HG03354 (cell line): Measurements from ENCODE around the gene VWF.
"Not testable (repeated sequence)": the region's sequence is repeated elsewhere in the genome, so short reads cannot be mapped to it uniquely, and the experiment has no call there.

Source experiments
- ATAC-seq: cut with Tn5 transposase; IDR thresholded peaks from one replicate; pipeline ENCODE4 v1.9.1; 2021; ENCODE audit warnings: mild to moderate bottlenecking; ENCODE audit not compliant: unreplicated experiment, poor library complexity, severe bottlenecking

Gene VWF

DNA sequence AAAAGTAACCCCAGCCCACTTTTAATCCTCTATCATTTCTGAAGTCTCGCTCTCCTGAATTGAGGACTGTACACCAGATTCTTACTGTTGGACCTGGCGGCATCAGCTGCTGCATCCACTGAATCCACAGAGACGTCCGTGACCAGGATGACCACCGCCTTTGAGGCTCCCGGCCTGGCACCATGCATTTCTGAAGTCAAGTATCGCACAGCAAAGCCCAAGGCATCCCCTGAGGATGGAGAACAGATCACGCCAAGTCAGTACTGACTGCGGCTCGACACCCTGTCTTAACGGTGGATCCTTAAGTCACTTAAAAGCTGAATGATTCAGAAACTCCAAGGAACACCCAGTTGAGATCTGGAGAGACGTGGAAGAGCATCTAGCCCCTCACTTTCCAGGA is 108.5 kb downstream of the VWF start:
- not testable (repeated sequence) for ATAC-seq

DNA sequence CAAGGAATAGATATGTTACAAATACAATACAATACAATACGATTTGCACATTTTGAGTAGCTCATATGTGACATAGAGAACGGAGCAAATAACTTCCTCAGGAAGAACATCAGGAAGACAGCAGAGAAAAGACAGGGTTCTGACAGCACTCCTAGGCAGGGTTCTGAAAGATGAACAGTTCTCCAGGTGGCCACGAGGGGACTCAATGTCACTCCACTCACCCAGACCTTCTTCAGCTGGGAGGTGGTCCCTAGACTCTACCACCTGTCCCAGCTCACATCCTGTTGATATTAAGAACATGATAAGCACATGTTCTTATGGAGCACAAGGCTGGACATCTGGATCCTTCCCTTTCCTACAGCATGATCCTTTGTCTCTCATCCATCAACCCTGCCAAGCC is 109.2 kb downstream of the VWF start:
- not testable (repeated sequence) for ATAC-seq

DNA sequence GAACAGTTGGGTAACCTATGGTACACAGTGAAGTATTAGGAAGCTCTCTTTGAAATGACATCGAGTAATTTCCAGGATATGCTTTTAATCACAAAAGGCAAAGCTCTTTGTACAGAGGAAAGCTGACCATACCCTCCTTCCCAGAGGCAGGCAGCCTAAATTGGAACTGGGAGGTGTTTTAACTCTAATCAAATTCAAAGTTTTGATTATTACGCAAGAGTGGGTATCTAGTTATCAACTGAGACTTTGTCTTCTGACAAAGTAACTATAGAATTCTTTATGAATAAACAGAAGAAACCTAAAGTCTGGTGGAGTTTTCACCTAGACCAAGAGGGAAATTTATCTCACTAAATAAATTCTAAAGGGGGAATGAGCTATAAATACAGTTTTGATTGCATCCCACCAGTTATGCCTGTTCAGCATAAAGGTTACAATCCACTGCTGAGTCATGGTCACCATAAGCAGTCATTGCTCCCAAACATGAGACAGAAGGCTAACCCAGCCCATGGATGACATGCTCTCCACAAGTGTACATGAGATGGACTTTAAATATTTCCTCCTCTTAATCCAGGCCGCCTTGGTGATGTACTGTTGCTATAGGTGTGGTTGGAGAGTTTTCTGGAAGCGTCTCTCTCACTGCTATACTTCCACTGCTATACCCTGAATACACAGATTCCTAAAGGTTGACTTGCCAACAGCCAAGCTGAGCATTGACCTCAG is 113.7 kb downstream of the VWF start:
- not testable (repeated sequence) for ATAC-seq

DNA sequence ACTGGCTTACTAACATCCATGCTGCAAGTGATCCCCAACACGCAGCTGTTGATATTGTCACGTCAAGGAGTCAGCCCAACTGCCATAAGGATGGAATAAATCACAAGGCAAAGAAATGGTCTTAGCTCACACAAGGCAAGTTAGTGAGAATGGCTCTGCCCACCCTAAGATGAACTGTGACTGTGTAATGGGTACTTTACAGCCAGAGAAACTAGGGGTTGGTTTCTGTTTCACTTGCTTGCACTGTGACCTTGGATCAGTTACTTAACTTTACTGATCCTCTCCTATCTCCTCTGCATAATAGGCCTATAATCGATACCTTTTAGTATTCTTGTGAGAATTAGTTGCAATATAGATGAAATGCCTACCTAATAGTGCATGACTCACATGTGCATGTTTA is 127.2 kb downstream of the VWF start:
- ATAC-seq: no peak

DNA sequence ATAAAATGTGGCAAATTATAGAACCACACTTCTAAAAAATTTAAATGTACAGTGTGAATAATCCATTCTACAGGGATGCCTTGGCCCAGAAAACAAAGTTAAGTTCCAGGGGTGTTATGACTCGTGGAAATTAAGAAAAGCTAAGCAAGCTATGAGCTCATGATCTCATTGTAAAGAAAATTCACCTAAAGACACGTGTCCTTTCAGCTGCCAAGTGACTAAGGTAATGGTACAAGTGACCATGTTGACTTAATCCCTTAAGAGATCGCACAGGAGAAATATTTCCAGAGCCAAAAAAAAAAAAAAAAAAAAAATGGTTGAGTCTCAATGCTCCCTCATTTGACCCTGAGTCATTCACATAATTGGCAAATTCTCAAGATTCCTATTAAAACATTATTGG is 128.0 kb downstream of the VWF start:
- ATAC-seq: no peak

DNA sequence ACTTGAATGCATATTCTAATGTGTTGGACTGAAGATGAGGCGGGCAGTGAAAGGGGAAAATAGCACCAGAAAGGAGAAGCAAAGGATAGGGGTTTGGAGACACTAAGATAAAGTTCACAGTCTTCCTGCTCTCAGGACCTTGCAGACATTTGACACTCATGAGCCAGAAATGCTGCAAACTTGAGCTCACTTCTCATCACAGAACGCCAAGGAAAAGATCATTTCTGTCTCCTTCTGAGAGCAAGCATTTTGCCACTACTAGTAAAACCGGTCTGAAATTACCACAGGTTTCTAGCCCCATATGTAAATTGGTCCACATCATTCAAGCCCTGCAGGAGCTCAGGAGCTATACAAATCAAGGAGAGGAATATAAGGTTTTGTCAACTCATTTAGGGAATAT is 134.8 kb downstream of the VWF start:
- no peak for ATAC-seq

DNA sequence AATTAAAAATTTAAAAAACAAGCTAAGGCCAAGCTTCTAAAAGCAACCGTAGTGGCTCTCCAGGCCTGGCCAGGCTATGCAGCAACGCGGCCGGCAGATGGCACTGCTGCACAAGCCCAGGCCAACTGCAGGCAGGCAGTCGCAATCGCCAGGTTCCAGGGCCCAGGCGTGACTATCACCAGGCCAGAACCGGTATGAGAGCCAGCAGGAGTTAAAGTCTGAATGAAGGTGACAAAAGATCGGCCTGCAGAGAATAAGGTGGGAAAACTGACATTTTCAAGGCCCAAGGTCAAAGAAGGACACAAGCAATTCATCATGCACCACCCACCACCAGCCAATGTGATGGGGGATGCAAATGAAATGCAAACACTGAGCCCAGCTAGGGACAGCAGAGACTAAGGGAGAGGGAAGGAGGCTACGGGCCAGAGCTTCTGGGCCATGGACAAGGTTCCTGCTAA is 135.8 kb downstream of the VWF start:
- peak; percentile 71 for ATAC-seq

DNA sequence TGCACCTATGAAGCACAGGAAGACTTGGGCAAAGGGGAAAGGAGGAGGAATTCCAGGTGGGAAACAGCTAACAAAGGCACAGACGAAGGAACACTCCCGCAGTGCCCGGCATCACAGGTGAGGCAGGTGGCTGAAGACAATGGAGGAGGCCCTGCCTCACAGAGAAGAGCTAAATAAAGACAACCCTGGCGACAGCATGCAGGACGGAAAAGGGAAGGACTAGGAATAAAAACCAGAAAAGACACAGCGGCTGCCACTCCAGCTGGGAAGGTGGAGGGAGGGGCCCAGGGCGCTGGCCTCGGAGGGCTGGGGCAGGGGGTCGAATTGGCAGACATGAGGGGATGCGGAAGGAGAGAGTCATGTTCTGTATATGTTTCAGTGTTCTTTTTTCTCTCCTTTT is 136.4 kb downstream of the VWF start:
- ATAC-seq: no peak

DNA sequence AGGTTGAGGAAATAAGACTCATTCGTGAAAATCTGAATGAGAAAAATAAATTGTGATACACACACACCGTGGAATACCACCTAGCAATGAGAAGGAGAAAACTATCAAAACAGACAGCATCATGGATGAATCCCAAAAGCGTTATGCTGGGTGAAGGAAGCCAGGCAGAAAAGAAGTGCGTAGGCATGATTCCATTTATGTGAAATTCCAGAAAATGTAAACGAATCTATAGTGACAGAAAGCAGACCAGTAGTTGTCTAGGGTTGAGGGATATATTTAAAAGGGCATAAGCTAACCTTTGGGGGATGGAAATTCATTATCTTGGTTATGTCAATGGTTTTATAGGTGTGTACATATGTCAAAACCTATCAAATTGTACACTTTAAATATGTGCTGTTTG is 136.9 kb downstream of the VWF start:
- ATAC-seq: no peak

DNA sequence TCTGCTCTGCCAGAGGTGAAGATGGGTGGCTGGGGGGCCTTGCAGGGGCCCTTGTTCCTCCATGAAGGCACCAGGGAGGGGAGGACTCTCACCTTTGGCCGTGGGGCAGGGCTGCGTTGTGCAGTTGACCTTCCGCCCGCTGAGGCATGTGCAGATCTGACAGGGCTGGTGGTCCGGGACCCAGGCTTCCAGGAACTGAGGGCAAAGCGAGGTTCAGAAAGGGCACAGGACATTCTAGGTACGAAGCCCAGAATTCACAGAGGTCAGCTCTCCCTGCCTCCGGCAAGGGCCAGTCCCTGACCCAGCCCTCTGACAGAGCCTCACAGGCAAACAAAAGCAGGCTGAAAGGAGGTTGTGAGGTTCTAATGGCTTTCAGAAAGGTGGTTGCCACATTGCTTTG is 139.0 kb downstream of the VWF start:
- ATAC-seq: no peak

DNA sequence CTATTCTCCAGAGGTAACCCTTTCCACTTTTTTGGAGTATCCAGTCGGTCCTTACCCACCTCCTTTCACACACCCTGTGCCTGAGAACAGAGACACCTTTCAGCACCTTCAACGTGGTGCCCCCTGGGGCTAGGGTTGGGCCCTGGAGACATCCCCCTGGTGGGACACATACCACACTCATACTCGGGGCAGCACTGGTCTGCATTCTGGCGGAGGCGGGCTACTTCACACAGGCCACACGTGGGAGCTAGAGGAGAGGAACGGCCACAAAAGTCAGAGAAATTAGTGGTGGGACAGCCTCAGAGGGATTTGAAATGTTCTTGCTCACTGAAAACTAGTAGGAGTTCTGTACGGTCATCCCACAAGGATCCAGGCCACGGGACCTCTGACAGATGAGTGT is 139.6 kb downstream of the VWF start:
- ATAC-seq: no peak

DNA sequence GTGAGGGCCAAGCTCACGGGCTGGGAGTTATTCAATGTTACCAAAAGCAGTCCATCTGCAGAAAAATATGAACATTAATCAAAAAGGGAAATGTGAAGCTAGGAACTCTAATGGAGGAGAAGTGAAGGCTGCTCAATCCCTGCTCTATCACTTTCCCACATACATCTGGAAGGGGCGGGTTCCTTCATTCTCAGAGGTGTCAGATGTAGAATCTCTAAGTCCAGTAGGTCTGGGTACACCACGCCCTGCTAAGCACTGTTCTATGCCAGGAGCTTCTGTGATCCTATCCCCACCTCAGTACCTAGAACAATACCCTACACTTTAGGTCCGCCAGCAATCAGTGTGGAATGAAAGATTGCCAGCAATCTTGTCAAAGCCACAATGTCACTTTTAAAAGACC is 142.4 kb downstream of the VWF start:
- no peak for ATAC-seq

DNA sequence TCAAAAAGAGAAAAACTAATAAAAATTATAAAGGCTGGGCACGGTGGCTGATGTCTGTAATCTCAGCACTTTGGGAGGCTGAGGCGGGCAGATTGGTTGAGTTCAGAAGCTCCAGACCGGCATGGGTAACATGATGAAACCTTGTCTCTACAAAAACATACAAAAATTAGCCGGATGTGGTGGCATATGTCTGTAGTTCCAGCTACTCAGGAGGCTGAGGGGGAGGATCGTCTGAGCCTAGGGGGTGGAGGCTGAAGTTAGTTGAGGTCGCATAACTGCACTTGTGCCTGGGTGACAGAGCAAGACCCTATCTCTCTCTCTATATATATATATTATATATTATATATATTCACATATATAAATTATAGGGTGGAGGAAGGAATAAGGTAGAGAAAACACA is 146.9 kb downstream of the VWF start:
- no peak for ATAC-seq

DNA sequence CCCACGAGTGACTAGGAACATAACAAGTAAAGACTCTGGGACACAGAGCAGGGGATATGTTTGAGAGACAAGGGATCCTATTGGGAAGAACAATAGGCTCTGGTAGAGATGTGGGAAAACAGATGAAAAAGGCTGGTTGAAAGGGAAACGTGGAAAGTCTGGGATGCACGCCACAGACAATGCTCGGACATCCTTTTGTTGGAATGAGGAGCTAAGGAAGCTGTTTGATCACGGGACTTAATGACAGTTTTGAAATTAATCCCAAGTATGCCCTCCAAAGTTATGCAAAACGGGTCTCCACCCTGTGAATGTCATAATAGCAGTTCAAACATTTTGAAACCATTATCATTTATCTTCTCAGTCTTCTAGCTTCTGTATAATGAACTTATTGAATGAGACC is 147.8 kb downstream of the VWF start:
- ATAC-seq: no peak

DNA sequence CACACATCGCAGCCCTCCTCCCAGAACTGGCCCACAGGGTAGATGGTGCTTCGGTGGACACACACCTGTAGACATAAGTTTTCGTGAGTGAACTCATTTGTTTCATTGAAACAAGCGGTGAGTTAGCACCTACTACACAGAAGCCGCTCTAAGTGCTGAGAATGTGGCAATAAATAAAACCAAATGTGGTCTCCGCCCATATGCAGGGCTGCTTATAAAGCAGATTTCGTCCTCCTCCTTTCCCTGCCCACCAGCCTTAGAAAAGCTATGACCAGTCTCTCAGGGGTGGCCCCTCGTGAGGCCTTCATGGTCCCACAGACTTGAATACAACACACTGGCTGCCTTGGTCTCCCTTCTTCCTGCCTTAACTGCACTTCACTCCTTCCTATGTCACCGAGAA is 148.3 kb downstream of the VWF start:
- no peak for ATAC-seq

DNA sequence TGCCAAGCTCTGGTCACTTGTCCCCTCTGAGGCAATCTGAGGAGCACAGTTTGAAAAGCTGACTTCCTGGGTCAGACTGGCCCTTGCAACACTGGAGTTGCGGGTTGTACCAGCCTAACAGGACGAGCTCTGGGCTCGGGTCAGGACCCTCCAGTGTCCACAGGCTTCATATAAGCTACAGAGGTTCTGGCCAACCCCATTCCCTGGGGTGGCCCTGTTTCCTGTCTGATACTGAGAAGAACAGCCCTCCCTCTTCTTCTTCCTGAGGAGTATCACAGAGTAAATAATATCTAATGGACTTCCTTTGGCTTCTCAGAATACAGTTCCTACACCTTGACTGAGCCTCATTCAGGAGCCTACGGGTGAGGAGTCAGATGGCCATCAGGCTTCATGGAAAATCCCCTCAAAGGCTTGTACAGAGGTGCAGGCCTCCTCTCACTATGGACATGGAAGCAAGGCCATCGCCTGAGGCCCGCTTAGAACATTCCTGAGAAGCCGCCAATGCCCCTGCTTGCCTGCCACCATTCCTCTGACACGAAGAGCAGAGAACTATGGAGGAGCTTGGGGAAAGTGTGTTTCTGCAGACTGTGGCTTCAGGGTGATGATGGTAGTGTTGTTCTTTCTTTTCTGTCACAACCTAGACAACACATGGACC is 150.9 kb downstream of the VWF start:
- no peak for ATAC-seq

DNA sequence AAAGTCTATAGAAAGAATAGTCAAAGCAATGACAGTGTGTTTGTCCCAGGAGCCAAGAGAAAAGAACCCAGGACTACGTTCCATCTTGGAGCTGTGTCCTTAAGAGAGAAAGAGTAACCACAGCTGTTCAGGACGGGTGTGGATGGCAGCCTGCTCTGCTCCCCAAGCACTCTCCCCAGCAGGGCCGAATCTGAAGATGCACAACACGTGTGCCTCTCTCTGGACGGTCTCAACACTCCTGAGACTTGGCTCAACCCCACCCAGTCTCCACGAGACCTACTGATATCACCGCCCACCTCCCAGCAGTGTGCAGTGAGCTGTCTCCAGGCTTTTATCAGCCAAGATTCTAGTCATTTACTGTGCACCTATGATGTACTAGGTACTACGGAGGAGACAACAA is 152.1 kb downstream of the VWF start:
- ATAC-seq: no peak

DNA sequence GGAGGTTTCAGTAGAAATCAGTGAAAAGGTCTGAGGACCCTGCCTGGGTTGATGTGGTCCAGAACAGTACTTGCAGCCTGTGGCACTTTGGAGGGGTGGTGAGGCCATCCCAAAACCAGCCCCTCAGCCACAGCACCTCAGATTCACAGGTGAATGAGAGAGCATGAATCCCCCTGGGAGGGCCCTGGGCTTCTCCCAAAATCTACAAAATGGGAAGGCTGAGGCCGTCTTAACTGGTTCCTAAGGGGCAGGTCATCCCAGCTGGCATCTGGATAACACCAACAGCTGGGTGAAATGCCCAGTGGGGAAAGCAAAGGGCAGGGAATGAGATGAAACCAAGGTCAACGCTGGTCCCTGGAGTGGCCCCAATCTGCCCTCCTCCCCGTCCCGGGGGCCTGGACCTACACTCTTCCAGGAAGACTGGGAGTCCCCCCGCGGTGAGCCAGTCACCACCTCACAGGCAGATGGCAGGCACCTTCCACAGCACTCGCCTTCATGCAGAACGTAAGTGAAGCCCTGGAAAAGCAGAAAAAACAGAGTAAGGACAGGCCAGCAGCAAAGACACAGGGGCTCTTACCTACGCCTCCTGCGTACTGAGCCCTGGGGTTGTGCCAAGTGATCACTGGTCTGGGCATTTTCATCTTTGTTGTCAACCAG is 153.1 kb downstream of the VWF start:
- ATAC-seq: no peak

DNA sequence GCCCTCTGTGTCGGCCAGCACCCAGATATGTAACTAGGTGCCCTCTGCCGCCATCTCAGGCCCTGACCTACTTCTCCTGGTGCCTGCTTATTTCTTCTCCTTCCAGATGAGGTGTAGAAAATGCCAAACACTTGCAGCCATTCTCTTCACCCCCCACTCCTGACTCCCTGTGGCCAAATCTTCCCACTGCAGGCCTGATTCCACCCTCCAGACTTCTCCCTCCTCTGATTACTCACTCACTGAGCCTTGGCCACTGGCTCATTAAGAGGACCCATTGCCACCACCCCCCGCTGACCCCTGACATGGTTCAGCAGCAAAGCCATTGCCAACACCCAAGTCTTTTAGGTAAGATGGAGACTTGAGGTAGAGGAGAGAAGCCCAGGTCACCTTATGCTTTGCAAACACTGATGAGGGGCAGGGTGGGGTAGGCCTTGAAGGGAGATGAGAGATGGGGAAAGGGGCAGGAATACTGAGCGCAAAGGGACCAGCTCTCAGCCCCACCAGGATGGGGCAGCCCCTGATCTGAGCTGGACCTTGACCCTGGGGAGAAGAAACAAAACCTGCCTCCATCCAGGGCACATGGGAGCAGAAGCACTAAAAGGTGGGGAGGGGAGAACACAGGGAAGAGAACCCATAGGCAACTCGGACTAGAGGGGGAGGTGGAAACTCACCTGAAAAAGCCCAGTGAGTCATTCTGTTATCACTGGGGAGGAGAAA is 154.3 kb downstream of the VWF start:
- ATAC-seq: no peak

DNA sequence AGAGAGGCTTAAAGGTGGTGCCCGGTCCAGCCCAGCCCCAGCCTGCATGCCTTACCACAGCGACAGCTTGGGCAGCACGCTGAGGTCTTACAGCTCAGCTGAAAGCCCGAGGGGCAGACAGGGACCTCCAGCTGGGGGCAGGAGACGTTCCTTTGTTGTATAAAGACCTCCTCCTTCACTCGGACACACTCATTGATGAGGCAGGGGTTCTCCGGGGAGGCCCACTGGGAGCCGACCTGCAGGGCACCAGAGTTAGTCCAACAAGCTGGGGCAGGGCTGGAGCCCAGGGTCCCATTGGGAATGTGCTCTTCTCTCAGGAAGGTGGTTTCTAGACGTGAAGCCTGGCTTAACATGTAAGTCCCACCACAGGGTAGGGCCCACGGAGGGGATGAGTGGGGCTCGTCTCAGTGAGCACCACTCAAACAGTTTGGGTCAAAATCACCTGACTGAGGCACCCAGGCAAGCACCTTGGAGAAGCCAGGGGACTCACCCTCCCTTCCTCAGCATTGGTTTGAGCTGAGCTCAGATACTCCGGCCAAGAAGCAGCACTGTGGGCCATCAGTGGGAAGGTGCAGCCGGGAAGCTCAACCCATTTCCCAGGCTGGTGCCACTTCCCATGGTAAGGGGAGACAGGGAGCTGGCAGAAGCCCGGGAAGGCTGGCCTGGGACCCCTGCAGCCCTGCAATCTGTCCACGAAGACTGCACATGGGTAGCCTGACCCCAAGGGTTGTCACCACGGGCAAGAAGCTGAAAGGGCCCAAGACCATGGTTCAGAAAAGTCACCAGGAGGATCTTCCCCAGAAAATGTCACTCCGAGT is 155.1 kb downstream of the VWF start:
- ATAC-seq: no peak
